ENCODE measurements around the gene ARF6. TPM values are rescaled to one million over a fixed set of nuclear protein-coding genes. Genes with fewer than 3 reads are reported as not detected.

Gene ARF6
- total RNA-seq, 1 donor from 2014 or later, result 55.3 TPM

DNA sequence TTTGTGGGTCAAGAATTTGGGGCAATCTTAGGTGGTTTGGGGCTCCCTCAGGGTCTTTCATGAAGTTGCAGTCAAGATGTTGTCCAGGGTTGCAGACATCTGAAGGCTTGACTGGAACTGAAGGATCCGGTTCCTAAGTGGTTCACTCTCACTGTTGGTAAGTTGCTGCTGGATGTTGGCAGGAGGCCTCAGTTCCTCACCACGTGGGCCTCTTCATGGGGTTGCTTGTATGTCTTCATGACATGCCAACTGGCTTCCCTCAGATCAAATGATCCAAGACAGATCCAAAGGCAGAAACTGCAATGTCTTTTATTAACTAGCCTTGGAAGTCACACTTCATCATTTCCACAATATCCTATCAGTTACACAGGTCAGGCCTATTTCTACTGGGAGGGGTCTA lies 49.2 kb downstream of the ARF6 start:
- Mint-ChIP-seq H3K27ac (ENCODE audit: unreplicated experiment) (no peak overlapping the region), H3K4me3 (ENCODE audit: unreplicated experiment) (no peak overlapping the region), H3K9me3 (ENCODE audit: unreplicated experiment) (peaks cover 11% of the 10 kb centered on the region), H3K27me3 (ENCODE audit: unreplicated experiment) (no peaks in the 10 kb centered on the region), H3K36me3 (ENCODE audit: low read depth, unreplicated experiment) (peaks cover 12% of the 10 kb centered on the region), H3K4me1 (ENCODE audit: unreplicated experiment) (peaks cover 13% of the 10 kb centered on the region)
- TF ChIP-seq, protein P1, sequence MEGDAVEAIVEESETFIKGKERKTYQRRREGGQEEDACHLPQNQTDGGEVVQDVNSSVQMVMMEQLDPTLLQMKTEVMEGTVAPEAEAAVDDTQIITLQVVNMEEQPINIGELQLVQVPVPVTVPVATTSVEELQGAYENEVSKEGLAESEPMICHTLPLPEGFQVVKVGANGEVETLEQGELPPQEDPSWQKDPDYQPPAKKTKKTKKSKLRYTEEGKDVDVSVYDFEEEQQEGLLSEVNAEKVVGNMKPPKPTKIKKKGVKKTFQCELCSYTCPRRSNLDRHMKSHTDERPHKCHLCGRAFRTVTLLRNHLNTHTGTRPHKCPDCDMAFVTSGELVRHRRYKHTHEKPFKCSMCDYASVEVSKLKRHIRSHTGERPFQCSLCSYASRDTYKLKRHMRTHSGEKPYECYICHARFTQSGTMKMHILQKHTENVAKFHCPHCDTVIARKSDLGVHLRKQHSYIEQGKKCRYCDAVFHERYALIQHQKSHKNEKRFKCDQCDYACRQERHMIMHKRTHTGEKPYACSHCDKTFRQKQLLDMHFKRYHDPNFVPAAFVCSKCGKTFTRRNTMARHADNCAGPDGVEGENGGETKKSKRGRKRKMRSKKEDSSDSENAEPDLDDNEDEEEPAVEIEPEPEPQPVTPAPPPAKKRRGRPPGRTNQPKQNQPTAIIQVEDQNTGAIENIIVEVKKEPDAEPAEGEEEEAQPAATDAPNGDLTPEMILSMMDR (IDR thresholded peaks at IDR 0.05; ENCODE audit: unreplicated experiment), result no peak
- DNase-seq (ENCODE audit: low spot score), result no peak

DNA sequence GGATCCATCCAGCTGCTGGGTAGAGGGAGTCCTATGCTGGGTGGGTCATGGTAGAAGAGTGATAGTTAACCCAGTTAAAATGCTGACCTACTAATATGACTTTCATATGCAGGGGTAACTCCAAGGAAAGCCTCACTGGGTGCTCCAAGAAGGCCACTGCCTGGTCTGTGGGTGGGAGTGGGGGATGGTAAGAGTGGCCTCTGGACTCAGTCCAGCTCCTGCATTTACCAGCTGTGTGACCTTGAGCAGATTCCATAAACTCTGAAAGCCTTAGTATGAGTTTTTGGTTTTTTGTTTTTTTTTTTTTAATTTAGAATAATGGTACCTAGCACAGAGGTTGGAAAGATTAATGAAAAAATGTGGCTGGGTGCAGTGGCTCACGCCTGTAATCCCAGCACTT lies 51.6 kb downstream of the ARF6 start:
- peaks cover 13% of the 10 kb centered on the region for H3K4me1 Mint-ChIP-seq (ENCODE audit: unreplicated experiment)

DNA sequence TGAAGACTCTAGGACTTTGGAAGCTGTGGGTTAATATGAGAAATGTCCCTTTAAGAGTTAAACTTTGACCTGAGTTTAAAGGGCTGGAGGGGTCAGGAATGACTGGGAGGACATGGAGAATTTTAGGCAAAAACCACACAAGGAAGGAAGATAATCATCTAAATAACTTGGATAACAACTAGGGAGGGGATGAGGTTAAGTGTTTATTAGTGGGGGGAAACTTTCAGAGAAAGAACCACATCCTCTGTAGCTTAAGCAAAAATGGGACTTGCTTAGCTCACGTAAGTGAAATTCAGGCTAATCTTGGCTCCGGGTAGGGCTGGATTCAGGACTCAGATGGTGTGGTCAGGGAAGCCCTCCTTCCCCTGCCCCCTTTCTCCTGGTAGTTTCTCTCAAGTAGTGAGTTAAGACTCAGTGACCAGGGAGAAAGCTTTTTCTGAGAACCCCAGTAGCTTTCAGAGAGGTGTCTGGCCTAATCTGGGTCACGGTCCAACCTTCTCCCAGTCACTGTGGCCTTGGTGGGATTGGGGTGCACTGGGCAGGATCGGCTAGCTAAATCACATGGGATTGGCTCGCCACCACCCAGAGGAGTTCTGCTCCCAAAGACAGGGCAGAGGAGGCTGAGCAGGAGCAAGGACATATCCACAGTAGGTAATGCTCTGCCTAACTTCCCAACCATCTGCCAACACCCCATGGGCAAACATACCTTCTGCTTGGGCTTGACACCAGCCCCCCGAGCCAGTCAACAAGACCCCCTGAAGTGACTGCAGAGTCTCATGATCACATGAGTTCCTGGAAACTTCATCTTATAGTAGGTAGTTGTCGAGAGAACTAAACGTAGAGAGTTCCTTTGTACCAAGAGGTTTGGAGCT lies 52.8 kb downstream of the ARF6 start:
- H3K4me1 Mint-ChIP-seq (ENCODE audit: unreplicated experiment), result peaks cover 11% of the 10 kb centered on the region
- H3K4me3 Mint-ChIP-seq (ENCODE audit: unreplicated experiment), result no peak overlapping the region
- DNase-seq (ENCODE audit: low spot score), result no peak
- peaks cover 4% of the 10 kb centered on the region for H3K36me3 Mint-ChIP-seq (ENCODE audit: low read depth, unreplicated experiment)
- H3K9me3 Mint-ChIP-seq (ENCODE audit: unreplicated experiment), result no peaks in the 10 kb centered on the region
- H3K27ac Mint-ChIP-seq (ENCODE audit: unreplicated experiment), result no peak overlapping the region
- TF ChIP-seq, protein P1 (IDR thresholded peaks at IDR 0.05; ENCODE audit: unreplicated experiment), result no peak
- H3K27me3 Mint-ChIP-seq (ENCODE audit: unreplicated experiment), result no peaks in the 10 kb centered on the region

More for the DNA sequence above, 51.6 kb downstream of the ARF6 start:
- DNase-seq (ENCODE audit: low spot score), result no peak
- H3K9me3 Mint-ChIP-seq (ENCODE audit: unreplicated experiment), result peaks cover 3% of the 10 kb centered on the region
- H3K4me3 Mint-ChIP-seq (ENCODE audit: unreplicated experiment), result no peak overlapping the region
- TF ChIP-seq, protein P1 (IDR thresholded peaks at IDR 0.05; ENCODE audit: unreplicated experiment), result no peak
- no peak overlapping the region for H3K27ac Mint-ChIP-seq (ENCODE audit: unreplicated experiment)
- H3K27me3 Mint-ChIP-seq (ENCODE audit: unreplicated experiment), result no peaks in the 10 kb centered on the region
- peaks cover 4% of the 10 kb centered on the region for H3K36me3 Mint-ChIP-seq (ENCODE audit: low read depth, unreplicated experiment)

Other genes starting within 250 kb of the ARF6 start
- 6.7 TPM for gene POLE2, start 204.9 kb upstream of the ARF6 start, total RNA-seq (ENCODE audit: unreplicated experiment)
- gene KLHDC1, start 200.0 kb upstream of the ARF6 start, total RNA-seq (ENCODE audit: unreplicated experiment), result 1.6 TPM
- 39.7 TPM for gene KLHDC2, start 124.9 kb upstream of the ARF6 start, total RNA-seq (ENCODE audit: unreplicated experiment)
- 55.5 TPM for gene NEMF, start 40.3 kb upstream of the ARF6 start, total RNA-seq (ENCODE audit: unreplicated experiment)
- 8.1 TPM for gene VCPKMT, start 223.5 kb downstream of the ARF6 start, total RNA-seq (ENCODE audit: unreplicated experiment)

All from endothelial cell (in vitro differentiated cells).